ENCODE results near the gene WDR27.

WDR27 gene

GRCh38 chr6:169579407-169580111 lies 122.3 kb downstream of the WDR27 start:
- H2AFZ ChIP-seq (ENCODE audit: low read depth, low read length), result no peak overlapping the region
- 95% methylated on average over 5 of the region's 7 CpGs for WGBS
- H2BK120ac ChIP-seq (ENCODE audit: low read depth, low read length), result no peak overlapping the region

GRCh38 chr6:169577974-169578373 lies 123.9 kb downstream of the WDR27 start:
- H3K4me2 ChIP-seq (ENCODE audit: low read length, poor library complexity, severe bottlenecking), result no peak overlapping the region
- no peaks in the 10 kb centered on the region for H3K9me3 ChIP-seq (ENCODE audit: control insufficient read depth, low read length)
- H3K4ac ChIP-seq (ENCODE audit: low read depth in 1 of 2, low read length in 2 of 2), result no peak overlapping the region
- 93% methylated on average over 14 of the region's 14 CpGs for WGBS
- no peak overlapping the region for H4K8ac ChIP-seq (ENCODE audit: low read length)
- no peak overlapping the region for H3K18ac ChIP-seq (ENCODE audit: low read depth in 1 of 2, low read length in 2 of 2)
- H2BK120ac ChIP-seq (ENCODE audit: low read depth, low read length), result no peak overlapping the region
- H3K27ac ChIP-seq (ENCODE audit: low read length, poor library complexity, severe bottlenecking), result no peak overlapping the region
- H3K9ac ChIP-seq (ENCODE audit: low read length), result no peak overlapping the region
- H3K14ac ChIP-seq (ENCODE audit: low read length in 2 of 2), result no peak overlapping the region
- H2BK15ac ChIP-seq (ENCODE audit: low read depth, poor library complexity, severe bottlenecking), result no peak overlapping the region
- H3K79me1 ChIP-seq (replicated peaks; ENCODE audit: low read length, poor library complexity, severe bottlenecking), result no peaks in the 10 kb centered on the region
- peak overlapping the region in 1 of 2 experiments; percentile 31 for H3K4me3 ChIP-seq (ENCODE audit: insufficient read depth in 1 of 2, low read depth in 1 of 2, low read length in 2 of 2)
- no peaks in the 10 kb centered on the region for H3K27me3 ChIP-seq (ENCODE audit: control insufficient read depth in 1 of 2, insufficient read depth in 1 of 2, low read length in 2 of 2)
- no peaks in the 10 kb centered on the region for H3K4me1 ChIP-seq (ENCODE audit: control insufficient read depth, insufficient read depth, low read depth, low read length)
- H2BK5ac ChIP-seq (ENCODE audit: low read depth, low read length, poor library complexity, severe bottlenecking), result no peak overlapping the region
- H2AK5ac ChIP-seq (ENCODE audit: low read length, severe bottlenecking), result no peak overlapping the region
- peaks cover 11 to 22% of the 10 kb centered on the region in 2 experiments for H3K36me3 ChIP-seq (ENCODE audit: control insufficient read depth in 1 of 2, insufficient read depth in 2 of 2, low read depth in 1 of 2, low read length in 2 of 2)
- no peak overlapping the region for H4K91ac ChIP-seq (ENCODE audit: low read length)
- H2AFZ ChIP-seq (ENCODE audit: low read depth, low read length), result no peak overlapping the region
- H3K23ac ChIP-seq (ENCODE audit: low read length in 2 of 2), result no peak overlapping the region
- H2BK12ac ChIP-seq (ENCODE audit: low read length in 2 of 2), result no peak overlapping the region
- no peak for DNase-seq

More at GRCh38 chr6:169579407-169580111, 122.3 kb downstream of the WDR27 start:
- Histone ChIP-seq H3K4ac (ENCODE audit: low read depth in 1 of 2, low read length in 2 of 2) (no peak overlapping the region), H3K79me1 (replicated peaks; ENCODE audit: low read length, poor library complexity, severe bottlenecking) (no peaks in the 10 kb centered on the region), H2BK12ac (ENCODE audit: low read length in 2 of 2) (no peak overlapping the region), H3K9me3 (ENCODE audit: control insufficient read depth, low read length) (peaks cover 4% of the 10 kb centered on the region), H4K91ac (ENCODE audit: low read length) (no peak overlapping the region), H3K36me3 (ENCODE audit: control insufficient read depth in 1 of 2, insufficient read depth in 2 of 2, low read depth in 1 of 2, low read length in 2 of 2) (peaks cover 9 to 22% of the 10 kb centered on the region in 2 experiments), H3K4me2 (ENCODE audit: low read length, poor library complexity, severe bottlenecking) (no peak overlapping the region), H3K4me3 (ENCODE audit: insufficient read depth in 1 of 2, low read depth in 1 of 2, low read length in 2 of 2) (no peak overlapping the region), H3K4me1 (ENCODE audit: control insufficient read depth, insufficient read depth, low read depth, low read length) (no peaks in the 10 kb centered on the region), H3K9ac (ENCODE audit: low read length) (no peak overlapping the region), H4K8ac (ENCODE audit: low read length) (no peak overlapping the region), H3K27me3 (ENCODE audit: control insufficient read depth in 1 of 2, insufficient read depth in 1 of 2, low read length in 2 of 2) (no peaks in the 10 kb centered on the region), H2BK5ac (ENCODE audit: low read depth, low read length, poor library complexity, severe bottlenecking) (no peak overlapping the region), H2AK5ac (ENCODE audit: low read length, severe bottlenecking) (no peak overlapping the region), H3K27ac (ENCODE audit: low read length, poor library complexity, severe bottlenecking) (no peak overlapping the region), H3K18ac (ENCODE audit: low read depth in 1 of 2, low read length in 2 of 2) (no peak overlapping the region), H3K14ac (ENCODE audit: low read length in 2 of 2) (no peak overlapping the region), H2BK15ac (ENCODE audit: low read depth, poor library complexity, severe bottlenecking) (no peak overlapping the region), H3K23ac (ENCODE audit: low read length in 2 of 2) (no peak overlapping the region)
- DNase-seq, result no peak

GRCh38 chr6:169577236-169577635 lies 124.6 kb downstream of the WDR27 start:
- 97% methylated on average over 37 of the region's 38 CpGs for WGBS
- Histone ChIP-seq H3K9me3 (ENCODE audit: control insufficient read depth, low read length) (no peaks in the 10 kb centered on the region), H3K27ac (ENCODE audit: low read length, poor library complexity, severe bottlenecking) (no peak overlapping the region), H3K9ac (ENCODE audit: low read length) (no peak overlapping the region), H3K79me1 (replicated peaks; ENCODE audit: low read length, poor library complexity, severe bottlenecking) (no peaks in the 10 kb centered on the region), H3K27me3 (ENCODE audit: control insufficient read depth in 1 of 2, insufficient read depth in 1 of 2, low read length in 2 of 2) (no peaks in the 10 kb centered on the region), H3K23ac (ENCODE audit: low read length in 2 of 2) (no peak overlapping the region), H3K36me3 (ENCODE audit: control insufficient read depth in 1 of 2, insufficient read depth in 2 of 2, low read depth in 1 of 2, low read length in 2 of 2) (peaks cover 11 to 19% of the 10 kb centered on the region in 2 experiments), H4K91ac (ENCODE audit: low read length) (no peak overlapping the region), H2BK12ac (ENCODE audit: low read length in 2 of 2) (no peak overlapping the region), H3K4me2 (ENCODE audit: low read length, poor library complexity, severe bottlenecking) (no peak overlapping the region), H2BK5ac (ENCODE audit: low read depth, low read length, poor library complexity, severe bottlenecking) (no peak overlapping the region), H3K14ac (ENCODE audit: low read length in 2 of 2) (no peak overlapping the region), H3K4me1 (ENCODE audit: control insufficient read depth, insufficient read depth, low read depth, low read length) (no peaks in the 10 kb centered on the region), H3K4ac (ENCODE audit: low read depth in 1 of 2, low read length in 2 of 2) (no peak overlapping the region), H3K4me3 (ENCODE audit: insufficient read depth in 1 of 2, low read depth in 1 of 2, low read length in 2 of 2) (peak overlapping the region in 1 of 2 experiments; percentile 31), H2AFZ (ENCODE audit: low read depth, low read length) (no peak overlapping the region), H2BK15ac (ENCODE audit: low read depth, poor library complexity, severe bottlenecking) (no peak overlapping the region), H2AK5ac (ENCODE audit: low read length, severe bottlenecking) (no peak overlapping the region), H3K18ac (ENCODE audit: low read depth in 1 of 2, low read length in 2 of 2) (no peak overlapping the region), H4K8ac (ENCODE audit: low read length) (no peak overlapping the region), H2BK120ac (ENCODE audit: low read depth, low read length) (no peak overlapping the region)
- DNase-seq, result no peak

GRCh38 chr6:169575821-169576220 lies 126.0 kb downstream of the WDR27 start:
- H3K14ac ChIP-seq (ENCODE audit: low read length in 2 of 2), result no peak overlapping the region
- H3K9me3 ChIP-seq (ENCODE audit: control insufficient read depth, low read length), result no peaks in the 10 kb centered on the region
- no peaks in the 10 kb centered on the region for H3K27me3 ChIP-seq (ENCODE audit: control insufficient read depth in 1 of 2, insufficient read depth in 1 of 2, low read length in 2 of 2)
- H3K4me2 ChIP-seq (ENCODE audit: low read length, poor library complexity, severe bottlenecking), result no peak overlapping the region
- H2BK5ac ChIP-seq (ENCODE audit: low read depth, low read length, poor library complexity, severe bottlenecking), result no peak overlapping the region
- no peak overlapping the region for H3K4ac ChIP-seq (ENCODE audit: low read depth in 1 of 2, low read length in 2 of 2)
- no peak overlapping the region for H2AFZ ChIP-seq (ENCODE audit: low read depth, low read length)
- no peak overlapping the region for H3K27ac ChIP-seq (ENCODE audit: low read length, poor library complexity, severe bottlenecking)
- no peak overlapping the region for H3K23ac ChIP-seq (ENCODE audit: low read length in 2 of 2)
- peaks cover 11 to 13% of the 10 kb centered on the region in 2 experiments for H3K36me3 ChIP-seq (ENCODE audit: control insufficient read depth in 1 of 2, insufficient read depth in 2 of 2, low read depth in 1 of 2, low read length in 2 of 2)
- DNase-seq, result no peak
- H3K4me1 ChIP-seq (ENCODE audit: control insufficient read depth, insufficient read depth, low read depth, low read length), result peaks cover 2% of the 10 kb centered on the region
- no peak overlapping the region for H2AK5ac ChIP-seq (ENCODE audit: low read length, severe bottlenecking)
- H4K91ac ChIP-seq (ENCODE audit: low read length), result no peak overlapping the region
- H2BK12ac ChIP-seq (ENCODE audit: low read length in 2 of 2), result no peak overlapping the region
- no peaks in the 10 kb centered on the region for H3K79me1 ChIP-seq (replicated peaks; ENCODE audit: low read length, poor library complexity, severe bottlenecking)
- WGBS, result 98% methylated on average over 4 of the region's 5 CpGs
- H4K8ac ChIP-seq (ENCODE audit: low read length), result no peak overlapping the region
- H2BK120ac ChIP-seq (ENCODE audit: low read depth, low read length), result no peak overlapping the region
- no peak overlapping the region for H3K4me3 ChIP-seq (ENCODE audit: insufficient read depth in 1 of 2, low read depth in 1 of 2, low read length in 2 of 2)
- no peak overlapping the region for H2BK15ac ChIP-seq (ENCODE audit: low read depth, poor library complexity, severe bottlenecking)
- H3K9ac ChIP-seq (ENCODE audit: low read length), result no peak overlapping the region
- H3K18ac ChIP-seq (ENCODE audit: low read depth in 1 of 2, low read length in 2 of 2), result no peak overlapping the region
